ENCODE measurements around the gene CLIP3. TPM values are rescaled to one million over a fixed set of nuclear protein-coding genes. Genes with fewer than 3 reads are reported as not detected.

Gene CLIP3
- total and polyA plus RNA-seq, 2 of the 13 experiments (the other 11 are each of a cell fraction or from before 2014, with no cell fraction given): 0.15 to 1.2 TPM

DNA sequence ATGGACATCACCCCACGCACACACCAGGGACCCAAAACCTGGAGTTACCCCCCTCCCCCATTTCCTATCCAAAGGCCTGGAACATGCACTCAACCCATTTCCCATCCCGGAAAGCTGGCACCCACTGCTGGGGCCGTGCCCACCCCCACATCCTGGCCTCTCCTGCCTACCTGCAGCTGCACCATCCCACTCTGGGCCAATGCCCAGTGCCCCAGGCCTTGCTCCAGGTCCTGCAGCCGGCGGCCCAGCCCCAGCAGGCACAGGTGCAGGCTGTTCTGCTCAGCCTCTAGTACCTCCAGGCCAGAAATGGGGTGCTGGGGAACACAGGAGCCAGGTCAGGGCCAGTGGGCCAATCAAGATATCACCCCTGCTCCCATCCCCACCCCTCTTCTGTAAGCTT, 25.7 kb downstream of the CLIP3 start:
- in situ Hi-C loops (cut with HindIII; ENCODE audit: extremely low pct_ligation_motif_present, low pct_unique_long_range_greater_than_20kb): no loop called here
- FAIRE-seq: no peak
- no peak overlapping the region for H3K9ac ChIP-seq (ENCODE audit: insufficient read depth, low read depth, low read length)
- H4K20me1 ChIP-seq (ENCODE audit: insufficient read depth, low read length): no peaks in the 10 kb centered on the region
- no peak for ATAC-seq
- CTCF ChIA-PET (ENCODE audit: low intra/inter-chr PET ratio, low total read pairs): no interaction called here
- H3K4me3 ChIP-seq (replicated peaks in 1 of 3; ENCODE audit: insufficient read depth in 1 of 3, low read depth in 2 of 3, low read length in 3 of 3): peak overlapping the region in 1 of 3 experiments; percentile 93; a peak in 1 of 6 replicates
- no peak overlapping the region for H3K27ac ChIP-seq (ENCODE audit: extremely low read length, insufficient read depth, low read length)
- H3K27me3 ChIP-seq (ENCODE audit: control insufficient read depth in 1 of 2, insufficient read depth in 2 of 2, low read length in 2 of 2): no peaks in the 10 kb centered on the region; a peak in 1 of 5 replicates
- TF ChIP-seq AGO1 (IDR thresholded peaks at IDR 0.05; ENCODE audit: low read depth, low read length, poor library complexity, severe bottlenecking) (peak; percentile 61), KDM5A (IDR thresholded peaks at IDR 0.05; ENCODE audit: borderline replicate concordance, low read length) (no peak), KDM5B (CRISPR knock-in tag; IDR thresholded peaks at IDR 0.05; ENCODE audit: borderline replicate concordance) (0 out of 2 replicates have a peak, but pooled peaks have one; percentile 33), HNRNPL (IDR thresholded peaks at IDR 0.05; ENCODE audit: low read depth, low read length) (0 out of 2 replicates have a peak, but pooled peaks have one; percentile 35)
- no peaks in the 10 kb centered on the region for H3K9me3 ChIP-seq (ENCODE audit: low read length)
- peaks cover 38% of the 10 kb centered on the region for H3K4me1 ChIP-seq (ENCODE audit: insufficient read depth, low read length)
- WGBS (ENCODE audit: low lambda C conversion rate): 100% methylated on average over 2 of the region's 5 CpGs
- intact Hi-C loops (cut with micrococcal nuclease; ENCODE audit: unreplicated experiment): loop anchor here (1.0 kb wide), 1 partner anchor 7 kb away; the partner anchor contains the start of gene ALKBH6
- H2AFZ ChIP-seq (ENCODE audit: low read length): no peak overlapping the region
- H3K79me2 ChIP-seq (ENCODE audit: insufficient read depth, low read length): peaks cover 6% of the 10 kb centered on the region
- peaks cover 0 to 10% of the 10 kb centered on the region in 2 experiments; a peak in 3 of 5 replicates for H3K36me3 ChIP-seq (replicated peaks in 1 of 2; ENCODE audit: control insufficient read depth in 1 of 2, insufficient read depth in 2 of 2, low read length in 2 of 2)
- H3K4me2 ChIP-seq (ENCODE audit: low read depth, low read length): no peak overlapping the region; the same call in 1 of the 2 replicates
- POLR2A ChIA-PET: interaction anchor here (0.6 kb wide), 1 partner anchor 1936 kb away, joined by 3 read pairs; no protein-coding TSS in a partner anchor
- BruUV-seq (replicated peaks): no TSS peak
- DNase-seq (ENCODE audit: low spot score): no peak

DNA sequence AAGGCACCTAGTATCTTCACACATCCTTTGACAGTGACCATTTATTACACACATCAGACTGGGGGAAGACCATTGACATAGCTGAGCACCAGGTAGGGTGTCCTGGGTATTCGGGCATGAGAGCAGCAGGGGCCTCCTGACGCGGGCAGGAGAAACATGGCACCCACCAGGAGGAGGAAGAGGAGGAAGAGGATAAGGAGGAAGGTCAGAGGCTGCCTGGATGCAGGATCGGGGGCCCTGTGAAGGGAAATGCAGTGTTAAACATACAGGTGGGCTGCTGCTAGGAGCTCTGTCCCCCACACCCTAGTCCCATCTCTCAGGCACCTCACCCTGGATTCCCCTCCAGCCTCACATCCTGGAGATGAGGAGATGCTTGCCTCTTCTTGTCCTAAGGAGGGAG, 29.4 kb downstream of the CLIP3 start:
- H3K4me3 ChIP-seq (replicated peaks in 1 of 3; ENCODE audit: insufficient read depth in 1 of 3, low read depth in 2 of 3, low read length in 3 of 3): no peak overlapping the region
- BruUV-seq (replicated peaks): no TSS peak
- intact Hi-C loops (cut with micrococcal nuclease; ENCODE audit: unreplicated experiment): no loop called here
- 0 out of 2 replicates have a peak, but pooled peaks cover 4% of the 10 kb centered on the region for H4K20me1 ChIP-seq (ENCODE audit: insufficient read depth, low read length)
- H3K27ac ChIP-seq (ENCODE audit: extremely low read length, insufficient read depth, low read length): no peak overlapping the region
- peaks cover 1 to 13% of the 10 kb centered on the region in 2 experiments; a peak in 4 of 5 replicates for H3K36me3 ChIP-seq (replicated peaks in 1 of 2; ENCODE audit: control insufficient read depth in 1 of 2, insufficient read depth in 2 of 2, low read length in 2 of 2)
- H2AFZ ChIP-seq (ENCODE audit: low read length): no peak overlapping the region
- H3K27me3 ChIP-seq (ENCODE audit: control insufficient read depth in 1 of 2, insufficient read depth in 2 of 2, low read length in 2 of 2): no peaks in the 10 kb centered on the region; a peak in 1 of 5 replicates
- in situ Hi-C loops (cut with HindIII; ENCODE audit: extremely low pct_ligation_motif_present, low pct_unique_long_range_greater_than_20kb): no loop called here
- H3K4me1 ChIP-seq (ENCODE audit: insufficient read depth, low read length): peaks cover 54% of the 10 kb centered on the region
- H3K4me2 ChIP-seq (ENCODE audit: low read depth, low read length): no peak overlapping the region
- no peaks in the 10 kb centered on the region for H3K9me3 ChIP-seq (ENCODE audit: low read length)
- no peak for ATAC-seq
- H3K79me2 ChIP-seq (ENCODE audit: insufficient read depth, low read length): peaks cover 5% of the 10 kb centered on the region
- CTCF ChIA-PET (ENCODE audit: low intra/inter-chr PET ratio, low total read pairs): no interaction called here
- H3K9ac ChIP-seq (ENCODE audit: insufficient read depth, low read depth, low read length): no peak overlapping the region
- POLR2A ChIA-PET: interaction anchor here (1.4 to 1.8 kb wide), 2 partner anchors 8 to 56 kb away, joined by 3 to 5 read pairs; partner anchors contain the start of gene SDHAF1
- FAIRE-seq: no peak
- WGBS (ENCODE audit: low lambda C conversion rate): 98% methylated on average over 4 of the region's 4 CpGs
- TF ChIP-seq, protein P1, sequence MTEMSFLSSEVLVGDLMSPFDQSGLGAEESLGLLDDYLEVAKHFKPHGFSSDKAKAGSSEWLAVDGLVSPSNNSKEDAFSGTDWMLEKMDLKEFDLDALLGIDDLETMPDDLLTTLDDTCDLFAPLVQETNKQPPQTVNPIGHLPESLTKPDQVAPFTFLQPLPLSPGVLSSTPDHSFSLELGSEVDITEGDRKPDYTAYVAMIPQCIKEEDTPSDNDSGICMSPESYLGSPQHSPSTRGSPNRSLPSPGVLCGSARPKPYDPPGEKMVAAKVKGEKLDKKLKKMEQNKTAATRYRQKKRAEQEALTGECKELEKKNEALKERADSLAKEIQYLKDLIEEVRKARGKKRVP (CRISPR knock-in tag; IDR thresholded peaks at IDR 0.05): no peak
- TF ChIP-seq, protein P2, sequence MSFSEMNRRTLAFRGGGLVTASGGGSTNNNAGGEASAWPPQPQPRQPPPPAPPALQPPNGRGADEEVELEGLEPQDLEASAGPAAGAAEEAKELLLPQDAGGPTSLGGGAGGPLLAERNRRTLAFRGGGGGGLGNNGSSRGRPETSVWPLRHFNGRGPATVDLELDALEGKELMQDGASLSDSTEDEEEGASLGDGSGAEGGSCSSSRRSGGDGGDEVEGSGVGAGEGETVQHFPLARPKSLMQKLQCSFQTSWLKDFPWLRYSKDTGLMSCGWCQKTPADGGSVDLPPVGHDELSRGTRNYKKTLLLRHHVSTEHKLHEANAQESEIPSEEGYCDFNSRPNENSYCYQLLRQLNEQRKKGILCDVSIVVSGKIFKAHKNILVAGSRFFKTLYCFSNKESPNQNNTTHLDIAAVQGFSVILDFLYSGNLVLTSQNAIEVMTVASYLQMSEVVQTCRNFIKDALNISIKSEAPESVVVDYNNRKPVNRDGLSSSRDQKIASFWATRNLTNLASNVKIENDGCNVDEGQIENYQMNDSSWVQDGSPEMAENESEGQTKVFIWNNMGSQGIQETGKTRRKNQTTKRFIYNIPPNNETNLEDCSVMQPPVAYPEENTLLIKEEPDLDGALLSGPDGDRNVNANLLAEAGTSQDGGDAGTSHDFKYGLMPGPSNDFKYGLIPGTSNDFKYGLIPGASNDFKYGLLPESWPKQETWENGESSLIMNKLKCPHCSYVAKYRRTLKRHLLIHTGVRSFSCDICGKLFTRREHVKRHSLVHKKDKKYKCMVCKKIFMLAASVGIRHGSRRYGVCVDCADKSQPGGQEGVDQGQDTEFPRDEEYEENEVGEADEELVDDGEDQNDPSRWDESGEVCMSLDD (CRISPR knock-in tag; IDR thresholded peaks at IDR 0.05; ENCODE audit: borderline replicate concordance): no peak
- no peak for TF ChIP-seq ONECUT2 (CRISPR knock-in tag; IDR thresholded peaks at IDR 0.05)
- no peak for TF ChIP-seq ARNT (IDR thresholded peaks at IDR 0.05)
- TF ChIP-seq RBFOX2 (IDR thresholded peaks at IDR 0.05; ENCODE audit: low read depth, low read length): 0 out of 2 replicates have a peak, but pooled peaks have one; percentile 24
- TF ChIP-seq HES4 (CRISPR knock-in tag; IDR thresholded peaks at IDR 0.05; ENCODE audit: borderline replicate concordance): no peak
- TF ChIP-seq ZNF7 (CRISPR knock-in tag; IDR thresholded peaks at IDR 0.05): no peak
- no peak for DNase-seq (ENCODE audit: low spot score)

Measured in HepG2 (cell line).